ENCODE results near the gene ITGAV. TPM values are rescaled to one million over a fixed set of nuclear protein-coding genes. Genes with fewer than 3 reads are reported as not detected.

ITGAV gene
- total RNA-seq, 1 donor, result 311 TPM

DNA sequence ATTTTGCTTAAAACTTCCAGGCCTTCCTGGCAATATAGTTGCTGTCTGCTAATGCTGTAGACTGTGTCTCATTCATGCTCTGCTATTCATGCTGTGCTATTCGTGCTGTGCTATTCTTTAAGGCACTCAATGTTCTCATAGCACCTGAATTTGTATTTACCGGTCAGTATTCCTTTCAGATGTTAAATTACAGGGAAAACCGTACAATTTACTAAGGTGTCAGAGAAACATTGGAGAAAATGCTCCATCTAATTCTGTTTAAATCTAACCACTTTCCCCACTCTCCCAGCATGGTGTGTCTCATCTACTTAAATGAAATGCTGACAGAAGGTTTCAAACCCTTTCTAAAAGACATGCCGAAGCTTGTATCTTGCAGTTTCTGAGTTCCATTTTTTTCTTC, 129.0 kb downstream of the ITGAV start:
- TF ChIP-seq, protein P1, sequence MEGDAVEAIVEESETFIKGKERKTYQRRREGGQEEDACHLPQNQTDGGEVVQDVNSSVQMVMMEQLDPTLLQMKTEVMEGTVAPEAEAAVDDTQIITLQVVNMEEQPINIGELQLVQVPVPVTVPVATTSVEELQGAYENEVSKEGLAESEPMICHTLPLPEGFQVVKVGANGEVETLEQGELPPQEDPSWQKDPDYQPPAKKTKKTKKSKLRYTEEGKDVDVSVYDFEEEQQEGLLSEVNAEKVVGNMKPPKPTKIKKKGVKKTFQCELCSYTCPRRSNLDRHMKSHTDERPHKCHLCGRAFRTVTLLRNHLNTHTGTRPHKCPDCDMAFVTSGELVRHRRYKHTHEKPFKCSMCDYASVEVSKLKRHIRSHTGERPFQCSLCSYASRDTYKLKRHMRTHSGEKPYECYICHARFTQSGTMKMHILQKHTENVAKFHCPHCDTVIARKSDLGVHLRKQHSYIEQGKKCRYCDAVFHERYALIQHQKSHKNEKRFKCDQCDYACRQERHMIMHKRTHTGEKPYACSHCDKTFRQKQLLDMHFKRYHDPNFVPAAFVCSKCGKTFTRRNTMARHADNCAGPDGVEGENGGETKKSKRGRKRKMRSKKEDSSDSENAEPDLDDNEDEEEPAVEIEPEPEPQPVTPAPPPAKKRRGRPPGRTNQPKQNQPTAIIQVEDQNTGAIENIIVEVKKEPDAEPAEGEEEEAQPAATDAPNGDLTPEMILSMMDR (IDR thresholded peaks at IDR 0.05; ENCODE audit: extremely low read depth, low read depth, low read length), result no peak
- Histone ChIP-seq H4K20me1 (ENCODE audit: insufficient read depth, low read length) (no peaks in the 10 kb centered on the region), H3K4me2 (ENCODE audit: insufficient read depth, low read length) (no peak overlapping the region), H3K9me3 (ENCODE audit: low read depth, low read length) (no peaks in the 10 kb centered on the region), H2AFZ (ENCODE audit: low read length) (no peak overlapping the region), H3K79me2 (ENCODE audit: insufficient read depth, low read length) (peaks cover 2% of the 10 kb centered on the region), H3K4me3 (ENCODE audit: insufficient read depth, low read length) (no peak overlapping the region), H3K27me3 (ENCODE audit: insufficient read depth, low read length) (no peaks in the 10 kb centered on the region), H3K27ac (ENCODE audit: low read depth, low read length) (no peak overlapping the region), H3K36me3 (ENCODE audit: insufficient read depth, low read length) (no peaks in the 10 kb centered on the region), H3K4me1 (ENCODE audit: insufficient read depth, low read length) (no peaks in the 10 kb centered on the region)
- no peak for DNase-seq (ENCODE audit: insufficient read length, low spot score, missing footprints)

DNA sequence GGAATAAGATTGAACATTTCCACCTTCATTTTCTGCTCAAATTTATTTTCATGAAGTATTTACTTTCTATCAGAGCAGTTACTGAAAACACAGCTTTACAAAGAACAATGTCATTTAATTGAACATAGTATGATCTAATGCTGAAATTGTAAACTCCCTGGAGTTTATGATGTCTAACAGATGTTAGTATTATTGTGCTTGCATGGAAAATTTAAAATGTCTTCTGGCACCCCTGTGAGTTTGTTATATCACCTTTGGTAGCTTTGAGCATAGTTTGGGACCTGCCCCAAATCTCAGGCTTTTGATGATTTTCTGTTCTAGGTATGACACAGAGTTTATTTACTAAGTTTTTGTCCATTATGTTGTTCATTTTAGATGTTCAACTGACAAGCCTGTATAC, 132.1 kb downstream of the ITGAV start:
- TF ChIP-seq, protein P1 (IDR thresholded peaks at IDR 0.05; ENCODE audit: extremely low read depth, low read depth, low read length), result no peak
- no peak overlapping the region for H2AFZ ChIP-seq (ENCODE audit: low read length)
- H3K9me3 ChIP-seq (ENCODE audit: low read depth, low read length), result no peaks in the 10 kb centered on the region
- H3K4me1 ChIP-seq (ENCODE audit: insufficient read depth, low read length), result peaks cover 3% of the 10 kb centered on the region
- no peak overlapping the region for H3K4me3 ChIP-seq (ENCODE audit: insufficient read depth, low read length)
- no peaks in the 10 kb centered on the region for H3K27me3 ChIP-seq (ENCODE audit: insufficient read depth, low read length)
- no peaks in the 10 kb centered on the region for H3K36me3 ChIP-seq (ENCODE audit: insufficient read depth, low read length)
- H4K20me1 ChIP-seq (ENCODE audit: insufficient read depth, low read length), result no peaks in the 10 kb centered on the region
- H3K4me2 ChIP-seq (ENCODE audit: insufficient read depth, low read length), result no peak overlapping the region
- no peak overlapping the region for H3K27ac ChIP-seq (ENCODE audit: low read depth, low read length)
- peaks cover 2% of the 10 kb centered on the region for H3K79me2 ChIP-seq (ENCODE audit: insufficient read depth, low read length)
- DNase-seq (ENCODE audit: insufficient read length, low spot score, missing footprints), result no peak

DNA sequence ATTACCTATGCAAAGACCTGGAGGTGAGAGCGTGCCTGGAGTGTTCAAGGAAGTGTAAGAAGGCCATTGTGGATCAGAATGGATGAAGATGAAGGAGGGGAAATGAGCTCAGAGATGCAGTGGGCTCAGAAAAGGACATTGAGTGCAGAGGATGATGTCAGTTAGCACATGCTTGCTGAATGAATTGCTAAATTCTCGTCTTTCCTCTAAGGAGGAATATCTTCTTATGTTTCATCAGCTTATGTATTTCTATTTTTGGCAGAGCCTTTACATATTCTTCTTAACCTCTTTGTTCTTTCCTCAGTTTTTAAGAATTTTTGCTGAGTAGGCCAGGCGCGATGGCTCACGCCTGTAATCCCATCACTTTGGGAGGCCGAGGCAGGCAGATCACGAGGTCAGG, 134.9 kb downstream of the ITGAV start:
- H2AFZ ChIP-seq (ENCODE audit: low read length), result no peak overlapping the region
- H4K20me1 ChIP-seq (ENCODE audit: insufficient read depth, low read length), result peaks cover 4% of the 10 kb centered on the region
- TF ChIP-seq, protein P1 (IDR thresholded peaks at IDR 0.05; ENCODE audit: extremely low read depth, low read depth, low read length), result no peak
- no peaks in the 10 kb centered on the region for H3K36me3 ChIP-seq (ENCODE audit: insufficient read depth, low read length)
- no peaks in the 10 kb centered on the region for H3K27me3 ChIP-seq (ENCODE audit: insufficient read depth, low read length)
- H3K79me2 ChIP-seq (ENCODE audit: insufficient read depth, low read length), result no peaks in the 10 kb centered on the region
- no peak overlapping the region for H3K27ac ChIP-seq (ENCODE audit: low read depth, low read length)
- peaks cover 6% of the 10 kb centered on the region for H3K4me1 ChIP-seq (ENCODE audit: insufficient read depth, low read length)
- H3K4me3 ChIP-seq (ENCODE audit: insufficient read depth, low read length), result no peak overlapping the region
- no peak overlapping the region for H3K4me2 ChIP-seq (ENCODE audit: insufficient read depth, low read length)
- DNase-seq (ENCODE audit: insufficient read length, low spot score, missing footprints), result no peak
- H3K9me3 ChIP-seq (ENCODE audit: low read depth, low read length), result no peaks in the 10 kb centered on the region

DNA sequence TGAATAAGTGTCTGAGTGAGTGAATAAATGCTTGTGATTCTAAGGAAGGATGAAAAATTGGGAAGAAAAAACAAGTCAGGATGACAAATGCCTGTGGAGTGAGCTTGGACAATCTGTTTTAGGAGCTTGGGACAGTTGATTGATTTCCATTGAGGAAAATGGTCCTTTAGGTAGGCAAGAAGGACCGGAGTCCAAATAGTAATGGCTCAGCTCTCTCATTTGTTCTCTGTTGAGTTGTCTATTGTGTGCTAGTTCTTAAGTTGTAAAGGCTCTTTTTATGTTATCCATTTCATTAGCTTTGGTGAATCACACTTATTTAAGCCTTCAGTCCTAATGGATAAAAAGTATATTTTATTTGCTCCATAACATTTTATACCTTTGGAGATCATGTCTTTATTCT, 135.9 kb downstream of the ITGAV start:
- H4K20me1 ChIP-seq (ENCODE audit: insufficient read depth, low read length), result peaks cover 4% of the 10 kb centered on the region
- H3K9me3 ChIP-seq (ENCODE audit: low read depth, low read length), result no peaks in the 10 kb centered on the region
- H3K79me2 ChIP-seq (ENCODE audit: insufficient read depth, low read length), result no peaks in the 10 kb centered on the region
- no peak overlapping the region for H2AFZ ChIP-seq (ENCODE audit: low read length)
- H3K36me3 ChIP-seq (ENCODE audit: insufficient read depth, low read length), result no peaks in the 10 kb centered on the region
- DNase-seq (ENCODE audit: insufficient read length, low spot score, missing footprints), result no peak
- H3K4me1 ChIP-seq (ENCODE audit: insufficient read depth, low read length), result peaks cover 6% of the 10 kb centered on the region
- H3K27ac ChIP-seq (ENCODE audit: low read depth, low read length), result no peak overlapping the region
- H3K4me2 ChIP-seq (ENCODE audit: insufficient read depth, low read length), result no peak overlapping the region
- no peak overlapping the region for H3K4me3 ChIP-seq (ENCODE audit: insufficient read depth, low read length)
- H3K27me3 ChIP-seq (ENCODE audit: insufficient read depth, low read length), result no peaks in the 10 kb centered on the region
- TF ChIP-seq, protein P1 (IDR thresholded peaks at IDR 0.05; ENCODE audit: extremely low read depth, low read depth, low read length), result no peak

Measured in osteoblast (primary cell).